GM18520 (cell line): Measurements from ENCODE around the gene SEMA6D.

ENCODE experiments used
- ATAC-seq: cut with Tn5 transposase; IDR thresholded peaks from one replicate; pipeline ENCODE4 v1.9.1; 2021; ENCODE audit not compliant: unreplicated experiment

SEMA6D gene

DNA sequence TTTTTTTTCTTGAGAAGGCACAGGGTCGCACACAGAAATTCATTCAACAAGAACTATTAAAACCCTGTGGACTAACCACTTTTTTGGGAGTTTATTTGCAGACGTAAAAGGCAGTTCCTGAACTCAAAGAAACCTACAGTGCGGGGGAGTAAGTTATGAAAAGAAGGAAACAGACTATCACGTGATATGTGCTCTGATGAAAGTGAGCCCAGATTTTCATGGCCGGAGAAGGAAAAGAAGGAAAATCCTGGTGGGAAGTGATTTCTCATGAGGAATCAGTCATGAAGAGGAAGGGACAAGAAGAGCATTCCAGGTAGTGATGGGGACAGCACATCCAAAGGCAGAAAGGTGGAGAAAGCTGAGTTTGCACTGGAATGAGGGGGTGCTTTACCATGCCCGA, 26.1 kb downstream of the SEMA6D start:
- no peak for ATAC-seq

DNA sequence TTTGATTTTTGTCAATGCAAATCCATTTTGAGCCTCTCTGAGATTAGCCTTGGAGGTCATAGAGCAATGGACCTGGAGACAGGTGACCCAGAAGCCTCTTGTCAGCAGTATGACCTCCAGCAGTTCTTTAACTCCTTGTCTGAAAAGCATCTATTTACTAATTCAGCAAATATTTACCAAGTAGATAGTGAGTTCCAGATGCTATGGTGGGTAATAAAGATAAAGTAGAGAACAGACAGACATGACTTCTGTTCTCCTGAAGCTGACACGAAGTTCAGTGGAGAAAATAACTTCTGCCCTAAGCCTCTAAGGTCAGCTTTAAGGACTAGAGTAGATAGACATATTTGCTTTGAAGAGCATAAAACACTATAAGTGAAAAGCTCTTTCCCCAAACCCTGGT, 26.6 kb downstream of the SEMA6D start:
- no peak for ATAC-seq

GRCh38 chr15:47744496-47744895, 27.2 kb downstream of the SEMA6D start:
- no peak for ATAC-seq

DNA sequence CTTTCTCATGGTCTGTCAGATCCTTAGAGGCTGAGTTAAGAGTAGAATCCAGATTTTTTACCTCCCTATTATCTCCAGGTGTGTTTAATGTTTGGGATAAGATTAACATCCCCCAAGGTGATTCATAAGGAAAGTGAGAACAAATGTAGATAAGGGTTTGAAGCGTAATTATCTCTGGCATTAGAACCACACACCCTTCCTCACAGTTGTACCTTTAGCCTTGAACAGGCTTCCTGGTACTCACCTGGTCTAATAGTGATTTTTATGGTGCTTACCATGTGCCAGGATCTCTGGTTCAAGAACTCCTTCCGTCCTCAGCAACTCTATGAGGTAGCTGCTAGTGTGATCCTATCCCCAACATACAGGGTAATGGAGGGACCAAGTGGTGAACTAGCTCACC, 27.7 kb downstream of the SEMA6D start:
- ATAC-seq: no peak

GRCh38 chr15:47746516-47746915, 29.2 kb downstream of the SEMA6D start:
- no peak for ATAC-seq

GRCh38 chr15:47750030-47750739, 32.9 kb downstream of the SEMA6D start:
- no peak for ATAC-seq

DNA sequence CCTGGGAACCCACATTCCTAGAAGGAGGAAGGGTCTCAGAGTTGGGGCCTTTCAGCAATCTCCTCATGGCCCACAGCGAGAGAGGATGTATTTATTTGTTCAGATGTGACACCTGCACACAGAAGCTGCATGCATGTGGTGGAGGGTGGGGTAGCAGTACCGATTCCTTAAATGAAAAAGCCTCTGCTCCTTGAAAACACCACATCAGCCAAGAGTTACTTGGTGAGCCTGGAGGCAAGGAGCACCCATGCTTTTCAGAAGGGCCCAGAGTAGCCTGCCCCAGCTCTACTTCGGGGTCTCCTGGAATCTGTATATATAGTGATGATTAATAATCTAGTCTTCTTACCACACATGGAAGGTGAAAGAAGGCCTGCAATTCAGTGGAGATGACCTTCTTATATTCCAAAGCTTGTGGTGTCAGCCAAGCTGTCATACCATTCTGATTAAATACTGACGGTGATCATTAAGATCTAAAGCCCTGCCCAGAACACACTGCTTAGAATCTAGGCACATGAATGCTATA, 33.5 kb downstream of the SEMA6D start:
- ATAC-seq: no peak

DNA sequence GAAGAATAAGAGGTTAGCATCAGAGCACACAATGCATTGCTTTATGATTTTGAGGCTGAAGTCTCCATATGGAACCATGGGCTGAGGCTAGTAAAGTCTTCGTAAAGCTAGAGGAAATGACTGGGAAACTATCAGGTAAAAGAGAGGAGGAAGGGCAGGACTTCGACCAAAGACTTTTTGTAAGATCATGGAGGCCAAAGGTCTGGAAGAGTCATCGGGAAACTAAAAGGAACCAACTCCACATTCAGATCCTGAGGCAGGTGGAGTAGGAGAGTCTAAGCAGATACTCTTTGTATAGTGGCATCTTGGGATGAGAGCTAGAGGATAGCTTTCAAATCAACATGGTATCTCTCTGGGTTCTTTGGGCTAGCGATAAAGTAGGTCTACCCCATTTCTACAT, 36.3 kb downstream of the SEMA6D start:
- ATAC-seq: no peak

DNA sequence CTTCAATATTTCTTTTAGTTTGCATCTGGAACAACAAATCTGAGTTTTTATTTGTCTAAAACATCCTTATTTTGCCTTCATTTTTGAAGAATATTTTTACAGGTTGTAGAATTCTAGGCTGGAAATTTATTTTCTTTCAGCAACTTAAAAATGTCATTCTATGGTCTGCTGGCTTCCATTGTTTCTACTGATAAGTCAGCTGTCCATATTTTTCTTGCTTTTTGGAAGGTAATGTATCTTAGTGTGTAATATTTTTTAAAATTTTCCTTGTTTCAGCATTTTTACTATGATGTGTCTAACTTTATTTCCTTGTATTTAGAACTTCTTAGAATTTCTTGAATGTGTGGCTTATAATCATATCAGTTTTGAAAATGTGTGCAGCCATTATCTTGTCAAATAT, 37.0 kb downstream of the SEMA6D start:
- ATAC-seq: no peak

DNA sequence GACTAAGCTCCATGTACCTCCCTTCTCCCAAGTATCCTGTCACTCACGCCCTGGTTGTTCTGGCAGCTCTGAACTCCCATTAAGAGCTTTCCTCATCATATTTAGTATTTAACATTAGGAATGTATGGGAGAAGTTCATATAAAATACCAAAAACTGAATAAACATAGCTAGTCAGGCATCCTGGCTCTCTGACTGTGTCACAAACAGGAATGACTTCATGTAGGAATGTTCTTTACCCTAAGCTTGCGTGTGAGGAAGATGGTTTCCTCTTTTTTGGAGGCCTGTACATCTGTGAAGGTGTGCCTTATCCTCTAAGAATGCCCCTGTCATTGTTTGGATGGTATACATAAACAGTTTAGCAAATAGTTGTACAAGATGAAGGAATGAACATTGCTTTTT, 38.6 kb downstream of the SEMA6D start:
- no peak for ATAC-seq

DNA sequence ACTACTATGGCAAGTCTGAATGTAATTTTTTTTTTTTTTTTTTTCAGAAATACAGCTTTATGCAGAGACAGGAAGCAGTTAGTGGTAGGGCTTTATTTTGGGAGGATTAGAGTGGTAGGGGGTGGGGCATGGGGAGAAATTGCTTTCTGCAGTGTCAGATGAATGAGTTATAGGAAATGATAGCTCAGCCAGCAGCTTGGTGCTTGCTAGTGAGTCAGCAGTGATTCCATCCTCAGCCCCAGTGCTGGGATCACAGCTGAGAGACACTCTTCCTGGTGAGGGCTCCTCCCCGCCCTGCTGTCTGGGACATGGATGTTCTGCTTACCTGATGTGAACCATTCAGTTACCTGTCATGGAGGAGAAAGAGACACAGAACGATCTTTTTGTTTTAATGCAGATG, 39.6 kb downstream of the SEMA6D start:
- no peak for ATAC-seq

DNA sequence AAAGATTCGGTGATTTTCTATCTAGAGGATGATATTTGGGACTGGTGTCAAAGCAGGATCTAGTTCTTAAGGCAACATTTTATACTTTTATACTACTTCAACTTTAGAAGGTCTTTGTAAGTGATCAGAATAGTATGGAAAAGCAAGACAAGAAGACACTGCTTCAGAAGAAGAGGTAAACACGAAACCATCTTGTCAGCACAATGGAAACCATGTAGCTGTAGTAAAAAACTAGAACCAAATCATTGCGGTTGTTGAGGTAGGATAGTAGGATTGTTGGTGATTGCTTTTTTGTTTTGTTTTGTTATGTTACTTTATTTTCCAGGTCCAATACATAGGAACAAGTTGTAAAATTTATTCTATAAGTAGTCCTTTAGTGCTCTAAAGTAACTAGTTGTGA, 40.0 kb downstream of the SEMA6D start:
- ATAC-seq: no peak

- ATAC-seq: no peak
These were observed 45.3 kb downstream of the SEMA6D start for GRCh38 chr15:47762621-47763020.

DNA sequence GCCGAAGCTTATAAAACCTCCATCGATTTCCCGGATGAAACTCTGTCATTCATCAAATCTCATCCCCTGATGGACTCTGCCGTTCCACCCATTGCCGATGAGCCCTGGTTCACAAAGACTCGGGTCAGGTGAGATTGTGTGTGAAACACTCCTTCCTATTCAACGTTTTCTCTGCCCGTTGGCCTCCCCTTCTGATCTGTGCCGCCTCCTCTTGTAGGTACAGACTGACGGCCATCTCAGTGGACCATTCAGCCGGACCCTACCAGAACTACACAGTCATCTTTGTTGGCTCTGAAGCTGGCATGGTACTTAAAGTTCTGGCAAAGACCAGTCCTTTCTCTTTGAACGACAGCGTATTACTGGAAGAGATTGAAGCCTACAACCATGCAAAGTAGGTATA, 47.4 kb downstream of the SEMA6D start:
- ATAC-seq: no peak

DNA sequence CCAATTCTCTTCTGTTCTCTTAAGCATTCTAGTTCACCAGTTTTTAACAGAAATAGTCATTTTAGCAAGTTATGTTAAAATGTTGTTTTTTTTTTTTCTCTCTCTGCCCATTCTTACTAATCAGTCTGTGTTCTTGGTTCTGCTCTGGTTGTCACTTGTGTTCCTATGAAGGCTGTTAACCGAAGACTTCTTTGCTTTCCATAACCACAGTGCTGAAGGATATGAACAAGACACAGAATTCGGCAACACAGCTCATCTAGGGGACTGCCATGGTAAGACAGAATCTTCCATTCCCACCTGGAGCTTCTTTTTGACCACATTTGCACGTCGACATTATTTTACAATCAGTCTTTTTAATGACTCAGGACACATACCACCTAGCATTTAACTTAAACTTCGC, 49.1 kb downstream of the SEMA6D start:
- no peak for ATAC-seq

- no peak for ATAC-seq
These were observed 49.7 kb downstream of the SEMA6D start for GRCh38 chr15:47767035-47767434.

DNA sequence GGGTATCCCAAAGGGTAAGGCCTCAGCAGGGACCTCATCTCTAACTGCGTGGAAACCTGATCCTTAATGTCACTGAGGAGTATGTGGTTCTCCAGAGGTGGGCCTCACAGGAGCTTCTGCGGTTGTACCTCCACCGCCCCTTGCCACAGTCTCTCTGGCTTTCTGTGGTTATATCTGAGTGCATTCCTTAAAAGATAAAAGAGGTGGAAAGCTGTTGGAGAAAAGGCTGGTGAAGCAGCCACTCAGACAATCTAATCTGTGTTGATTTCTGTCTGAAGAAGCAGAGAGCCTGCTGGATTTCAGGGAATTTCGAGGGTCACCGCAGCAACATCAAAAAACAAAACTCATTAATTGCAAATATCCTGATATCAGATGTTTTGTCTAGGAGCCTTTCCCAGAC, 51.4 kb downstream of the SEMA6D start:
- no peak for ATAC-seq

GRCh38 chr15:47769166-47769565, 51.9 kb downstream of the SEMA6D start:
- no peak for ATAC-seq

DNA sequence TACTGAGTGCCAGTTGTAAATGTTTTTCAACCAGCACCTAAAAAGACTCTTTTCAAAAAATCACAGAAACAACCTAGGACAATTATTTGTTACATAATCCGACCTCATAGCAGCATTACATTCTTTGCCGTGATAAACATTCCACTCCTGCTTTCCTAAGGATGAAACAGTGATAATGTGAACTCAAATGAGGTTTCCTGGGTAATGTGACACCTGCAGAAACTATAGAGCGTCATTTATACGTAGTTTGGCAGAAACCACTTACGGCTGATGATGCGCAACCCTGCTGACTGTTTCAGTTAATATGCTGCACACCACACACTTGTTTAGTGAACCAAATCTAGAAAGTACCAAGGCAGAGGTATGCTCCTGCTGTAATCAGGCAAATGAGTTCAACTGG, 55.8 kb downstream of the SEMA6D start:
- no peak for ATAC-seq

- no peak for ATAC-seq
These were observed 61.0 kb downstream of the SEMA6D start for GRCh38 chr15:47778263-47778770.

- no peak for ATAC-seq
These were observed 63.7 kb downstream of the SEMA6D start for GRCh38 chr15:47780971-47781370.

GRCh38 chr15:47781527-47781926, 64.2 kb downstream of the SEMA6D start:
- ATAC-seq: no peak

- no peak for ATAC-seq
These were observed 67.5 kb downstream of the SEMA6D start for GRCh38 chr15:47784820-47785219.
